ENCODE data around the gene C3orf70.

- TF ChIP-seq POLR2AphosphoS5 (IDR thresholded peaks at IDR 0.05; ENCODE audit: low read depth, low read length) (no peak), POLR2A (IDR thresholded peaks at IDR 0.05; ENCODE audit: low read depth, low read length) (no peak), TAF1 (IDR thresholded peaks at IDR 0.05; ENCODE audit: low read depth, low read length) (no peak)
Measured at GRCh38 chr3:185157347-185157746, 4.5 kb upstream of the C3orf70 start.
